ENCODE data around the gene SCNN1A. TPM values are rescaled to one million over a fixed set of nuclear protein-coding genes. Genes with fewer than 3 reads are reported as not detected.
A peak's percentile ranks its signal among the peaks of the same experiment; 100 is the strongest.

Gene SCNN1A
- total RNA-seq, 2 experiments from 2014 or later = 1.1 to 2.0 TPM

DNA sequence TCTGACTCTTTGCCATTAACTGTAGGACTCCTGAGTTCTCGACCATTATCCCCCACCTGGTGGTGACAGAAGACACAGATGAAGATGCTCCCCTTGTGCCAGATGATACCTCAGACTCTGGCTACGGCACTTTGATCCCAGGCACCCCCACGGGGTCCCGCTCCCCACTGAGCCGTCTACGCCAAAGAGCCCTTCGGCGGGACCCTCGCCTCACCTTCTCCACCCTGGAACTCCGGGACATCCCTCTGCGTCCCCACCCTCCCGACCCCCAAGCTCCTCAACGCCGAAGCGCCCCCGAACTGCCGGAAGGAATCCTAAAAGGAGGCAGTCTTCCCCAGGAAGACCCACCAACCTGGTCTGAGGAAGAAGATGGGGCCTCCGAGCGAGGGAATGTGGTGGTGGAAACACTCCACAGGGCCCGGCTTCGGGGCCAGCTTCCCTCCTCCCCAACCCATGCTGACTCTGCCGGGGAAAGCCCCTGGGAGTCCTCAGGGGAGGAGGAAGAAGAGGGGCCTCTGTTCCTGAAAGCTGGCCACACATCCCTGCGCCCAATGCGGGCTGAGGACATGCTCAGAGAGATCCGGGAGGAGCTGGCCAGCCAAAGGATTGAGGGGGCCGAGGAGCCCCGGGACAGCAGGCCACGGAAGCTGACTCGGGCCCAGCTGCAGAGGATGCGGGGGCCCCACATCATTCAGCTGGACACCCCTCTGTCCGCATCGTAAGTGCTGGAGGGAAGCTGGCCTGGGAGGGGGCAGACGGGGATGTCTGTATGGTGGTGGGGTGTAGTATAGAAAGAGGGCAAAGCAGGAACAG lies 47.9 kb downstream of the SCNN1A start:
- DNase-seq (no peak), ATAC-seq (ENCODE audit: poor library complexity) (no peak)
- ChIA-PET CTCF (no interaction called here), POLR2A (interaction anchor here (0.7 to 1.9 kb wide), 6 partner anchors 9 to 208 kb away, joined by 3 to 4 read pairs (median 3); no protein-coding TSS in a partner anchor)
- TF ChIP-seq, protein P1, sequence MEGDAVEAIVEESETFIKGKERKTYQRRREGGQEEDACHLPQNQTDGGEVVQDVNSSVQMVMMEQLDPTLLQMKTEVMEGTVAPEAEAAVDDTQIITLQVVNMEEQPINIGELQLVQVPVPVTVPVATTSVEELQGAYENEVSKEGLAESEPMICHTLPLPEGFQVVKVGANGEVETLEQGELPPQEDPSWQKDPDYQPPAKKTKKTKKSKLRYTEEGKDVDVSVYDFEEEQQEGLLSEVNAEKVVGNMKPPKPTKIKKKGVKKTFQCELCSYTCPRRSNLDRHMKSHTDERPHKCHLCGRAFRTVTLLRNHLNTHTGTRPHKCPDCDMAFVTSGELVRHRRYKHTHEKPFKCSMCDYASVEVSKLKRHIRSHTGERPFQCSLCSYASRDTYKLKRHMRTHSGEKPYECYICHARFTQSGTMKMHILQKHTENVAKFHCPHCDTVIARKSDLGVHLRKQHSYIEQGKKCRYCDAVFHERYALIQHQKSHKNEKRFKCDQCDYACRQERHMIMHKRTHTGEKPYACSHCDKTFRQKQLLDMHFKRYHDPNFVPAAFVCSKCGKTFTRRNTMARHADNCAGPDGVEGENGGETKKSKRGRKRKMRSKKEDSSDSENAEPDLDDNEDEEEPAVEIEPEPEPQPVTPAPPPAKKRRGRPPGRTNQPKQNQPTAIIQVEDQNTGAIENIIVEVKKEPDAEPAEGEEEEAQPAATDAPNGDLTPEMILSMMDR (IDR thresholded peaks at IDR 0.05) = no peak
- Mint-ChIP-seq H3K27me3 (no peaks in the 10 kb centered on the region), H3K36me3 (ENCODE audit: low read depth) (peaks cover 48% of the 10 kb centered on the region), H3K4me1 (ENCODE audit: low read depth) (peaks cover 50% of the 10 kb centered on the region), H3K4me3 (no peak overlapping the region), H3K9me3 (no peaks in the 10 kb centered on the region), H3K27ac (peak overlapping the region; percentile 85)
- no peak overlapping the region for H3K27ac ChIP-seq (ENCODE audit: low read depth in 1 of 2, low read length in 2 of 2)
- H3K9me3 ChIP-seq (ENCODE audit: control insufficient read depth in 1 of 2, insufficient read depth in 1 of 2, low read length in 2 of 2) = no peaks in the 10 kb centered on the region
- H3K4me3 ChIP-seq (ENCODE audit: low read length) = no peak overlapping the region
- intact Hi-C loops (cut with DNase I, micrococcal nuclease) = no loop called here
- peaks cover 48% of the 10 kb centered on the region for H3K4me1 ChIP-seq (ENCODE audit: insufficient read depth, low read length)
- H3K27me3 ChIP-seq (ENCODE audit: control insufficient read depth in 1 of 2, insufficient read depth in 2 of 2, low read length in 2 of 2) = no peaks in the 10 kb centered on the region
- peaks cover 54% of the 10 kb centered on the region for H3K36me3 ChIP-seq (ENCODE audit: insufficient read depth, low read length)

DNA sequence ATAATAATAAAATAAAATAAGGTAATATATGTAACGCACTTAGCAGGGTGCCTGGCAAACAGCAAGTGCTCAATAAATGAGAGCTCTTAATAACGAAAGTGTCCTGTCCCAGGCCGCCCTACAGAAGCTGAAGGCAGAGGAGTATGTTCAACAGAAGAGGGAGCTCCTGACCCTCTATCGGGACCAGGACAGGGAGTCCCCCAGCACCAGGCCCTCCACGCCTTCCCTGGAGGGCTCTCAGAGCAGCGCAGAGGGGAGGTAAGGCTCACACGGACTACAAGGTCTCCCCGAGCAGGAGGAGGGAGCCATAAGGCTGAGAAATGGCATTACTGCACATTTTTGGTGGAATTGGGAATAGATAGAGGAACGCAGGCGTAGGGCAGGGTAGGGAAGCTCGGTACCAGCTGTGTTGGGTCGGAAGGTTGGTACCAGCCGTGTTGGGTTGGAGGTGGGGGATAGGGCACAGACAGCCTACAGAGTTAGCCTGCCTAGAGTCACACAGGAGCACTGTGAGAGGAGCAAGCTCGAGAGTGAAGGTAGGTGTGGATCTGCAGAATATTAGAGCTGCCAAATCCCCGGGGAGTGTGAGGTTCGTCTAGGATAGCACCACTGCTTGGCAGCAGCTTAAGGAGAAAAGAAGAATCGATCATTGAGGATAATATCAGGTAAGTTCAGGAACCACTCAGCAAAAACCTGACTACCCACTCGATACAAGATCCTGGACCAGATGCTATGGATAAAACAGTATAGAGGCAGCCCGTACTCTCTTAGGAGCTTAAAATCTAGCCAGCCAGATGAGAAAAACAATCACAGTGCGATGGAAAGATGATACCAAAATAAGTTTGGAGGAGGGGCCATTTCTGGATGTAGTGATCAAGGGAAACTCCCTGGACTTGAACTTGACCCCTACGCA lies 48.8 kb downstream of the SCNN1A start:
- peaks cover 58% of the 10 kb centered on the region for H3K4me1 Mint-ChIP-seq (ENCODE audit: low read depth)
- no peaks in the 10 kb centered on the region for H3K27me3 Mint-ChIP-seq
- CTCF ChIA-PET = interaction anchor here (0.9 to 2.6 kb wide), 2 partner anchors 9 to 30 kb away, joined by 3 to 15 read pairs; no protein-coding TSS in a partner anchor
- no peaks in the 10 kb centered on the region for H3K9me3 ChIP-seq (ENCODE audit: control insufficient read depth in 1 of 2, insufficient read depth in 1 of 2, low read length in 2 of 2)
- ATAC-seq (ENCODE audit: poor library complexity) (no peak), DNase-seq (peak in 1 of 14 experiments; percentile 33)
- H3K36me3 Mint-ChIP-seq (ENCODE audit: low read depth) = peaks cover 41% of the 10 kb centered on the region
- H3K36me3 ChIP-seq (ENCODE audit: insufficient read depth, low read length) = peaks cover 45% of the 10 kb centered on the region
- peak overlapping the region in 1 of 2 donors; percentile 17 for H3K27ac ChIP-seq (ENCODE audit: low read depth in 1 of 2, low read length in 2 of 2)
- POLR2A ChIA-PET = interaction anchor here (0.9 to 1.9 kb wide), 9 partner anchors 9 to 209 kb away, joined by 3 to 6 read pairs (median 4); partner anchors contain the start of genes TAPBPL and TNFRSF1A
- peaks cover 45% of the 10 kb centered on the region for H3K4me1 ChIP-seq (ENCODE audit: insufficient read depth, low read length)
- intact Hi-C loops (cut with DNase I, micrococcal nuclease) = no loop called here
- H3K27ac Mint-ChIP-seq = peak overlapping the region; percentile 85
- H3K4me3 ChIP-seq (ENCODE audit: low read length) = no peak overlapping the region
- no peaks in the 10 kb centered on the region for H3K27me3 ChIP-seq (ENCODE audit: control insufficient read depth in 1 of 2, insufficient read depth in 2 of 2, low read length in 2 of 2)
- no peak overlapping the region for H3K4me3 Mint-ChIP-seq
- TF ChIP-seq, protein P1 (IDR thresholded peaks at IDR 0.05) = no peak
- no peaks in the 10 kb centered on the region for H3K9me3 Mint-ChIP-seq
